ENCODE data around the gene MAN2A1.
"Not testable (repeated sequence)": the region's sequence is repeated elsewhere in the genome, so short reads cannot be mapped to it uniquely, and the experiment has no call there.

Gene MAN2A1

GRCh38 chr5:109876941-109877669 lies 187.4 kb downstream of the MAN2A1 start:
- DNase-seq, result no peak

GRCh38 chr5:109877670-109878045 lies 187.9 kb downstream of the MAN2A1 start:
- DNase-seq, result no peak

- DNase-seq, result no peak
Measured at GRCh38 chr5:109878887-109879286, 189.2 kb downstream of the MAN2A1 start.

GRCh38 chr5:109880907-109881685 lies 191.4 kb downstream of the MAN2A1 start:
- no peak for DNase-seq

GRCh38 chr5:109882546-109882945 lies 192.8 kb downstream of the MAN2A1 start:
- DNase-seq, result no peak

GRCh38 chr5:109884676-109885075 lies 194.9 kb downstream of the MAN2A1 start:
- DNase-seq, result no peak

- no peak for DNase-seq
Measured at GRCh38 chr5:109885205-109885604, 195.5 kb downstream of the MAN2A1 start.

GRCh38 chr5:109888989-109889388 lies 199.3 kb downstream of the MAN2A1 start:
- no peak for DNase-seq

- not testable (repeated sequence) for DNase-seq
Measured at GRCh38 chr5:109893271-109893670, 203.5 kb downstream of the MAN2A1 start.

- DNase-seq, result no peak
Measured at GRCh38 chr5:109898269-109899162, 208.8 kb downstream of the MAN2A1 start.

GRCh38 chr5:109899163-109899535 lies 209.4 kb downstream of the MAN2A1 start:
- no peak for DNase-seq

GRCh38 chr5:109900461-109900860 lies 210.7 kb downstream of the MAN2A1 start:
- no peak for DNase-seq

- no peak for DNase-seq
Measured at GRCh38 chr5:109900911-109901627, 211.3 kb downstream of the MAN2A1 start.

GRCh38 chr5:109901628-109901981 lies 211.9 kb downstream of the MAN2A1 start:
- DNase-seq, result no peak

- no peak for DNase-seq
Measured at GRCh38 chr5:109903061-109903460, 213.3 kb downstream of the MAN2A1 start.

GRCh38 chr5:109905906-109906305 lies 216.2 kb downstream of the MAN2A1 start:
- no peak for DNase-seq

- DNase-seq, result no peak
Measured at GRCh38 chr5:109907189-109907588, 217.5 kb downstream of the MAN2A1 start.

- no peak for DNase-seq
Measured at GRCh38 chr5:109907731-109908130, 218.0 kb downstream of the MAN2A1 start.

GRCh38 chr5:109908366-109908765 lies 218.6 kb downstream of the MAN2A1 start:
- no peak for DNase-seq

- no peak for DNase-seq
Measured at GRCh38 chr5:109910874-109911273, 221.1 kb downstream of the MAN2A1 start.

GRCh38 chr5:109911731-109912130 lies 222.0 kb downstream of the MAN2A1 start:
- DNase-seq, result no peak

GRCh38 chr5:109914906-109915305 lies 225.2 kb downstream of the MAN2A1 start:
- DNase-seq, result no peak
